Measurements from ENCODE around the gene LCP1. TPM values are rescaled to one million over a fixed set of nuclear protein-coding genes. Genes with fewer than 3 reads are reported as not detected.
A peak's percentile ranks its signal among the peaks of the same experiment; 100 is the strongest.
"Not testable (repeated sequence)": the region's sequence is repeated elsewhere in the genome, so short reads cannot be mapped to it uniquely, and the experiment has no call there.

The LCP1 gene
- polyA plus RNA-seq, 4 donors, result 14.1 to 35.5 (median 24.7) TPM

DNA sequence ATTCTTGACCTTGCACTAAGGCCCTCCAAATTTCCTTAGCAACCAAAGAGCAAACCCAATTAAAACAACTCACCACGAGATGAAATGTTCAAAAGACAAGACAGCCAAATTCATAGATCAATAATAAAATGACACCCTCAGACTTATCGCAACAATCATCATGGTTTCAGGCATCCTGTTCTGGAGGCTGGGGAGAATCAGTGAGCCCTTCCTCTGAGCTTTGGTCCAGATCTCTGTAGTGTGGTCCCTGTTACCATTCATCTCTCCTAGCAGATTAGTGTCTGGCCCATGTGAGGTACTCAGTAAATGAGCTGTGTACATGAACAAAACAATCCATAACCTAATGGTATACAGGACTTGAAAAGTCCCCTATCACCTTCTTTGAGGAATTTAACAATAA, 12.2 kb downstream of the LCP1 start:
- Histone ChIP-seq H3K9me3 (ENCODE audit: control insufficient read depth in 2 of 2, insufficient read depth in 1 of 2, low read depth in 1 of 2, low read length in 1 of 2) (no peaks in the 10 kb centered on the region), H3K27me3 (ENCODE audit: control insufficient read depth in 3 of 3, insufficient read depth in 3 of 3, low read length in 3 of 3) (peaks cover 0 to 2% (median 0%) of the 10 kb centered on the region in 3 donors), H3K4me1 (ENCODE audit: control insufficient read depth in 3 of 3, insufficient read depth in 2 of 3, low read depth in 1 of 3, low read length in 2 of 3) (no peaks in the 10 kb centered on the region), H3K36me3 (ENCODE audit: control insufficient read depth in 3 of 3, insufficient read depth in 2 of 3, low read depth in 1 of 3, low read length in 3 of 3) (no peaks in the 10 kb centered on the region), H3K4me3 (ENCODE audit: low read depth in 1 of 3, low read length in 3 of 3) (no peak overlapping the region), H3K27ac (ENCODE audit: low read depth in 1 of 3, low read length in 2 of 3) (peak overlapping the region in 1 of 3 donors; percentile 20)
- DNase-seq (no peak), FAIRE-seq (no peak)
- 56 to 75% (median 64%) methylated on average over 2 of the region's 2 CpGs for WGBS, 3 donors

DNA sequence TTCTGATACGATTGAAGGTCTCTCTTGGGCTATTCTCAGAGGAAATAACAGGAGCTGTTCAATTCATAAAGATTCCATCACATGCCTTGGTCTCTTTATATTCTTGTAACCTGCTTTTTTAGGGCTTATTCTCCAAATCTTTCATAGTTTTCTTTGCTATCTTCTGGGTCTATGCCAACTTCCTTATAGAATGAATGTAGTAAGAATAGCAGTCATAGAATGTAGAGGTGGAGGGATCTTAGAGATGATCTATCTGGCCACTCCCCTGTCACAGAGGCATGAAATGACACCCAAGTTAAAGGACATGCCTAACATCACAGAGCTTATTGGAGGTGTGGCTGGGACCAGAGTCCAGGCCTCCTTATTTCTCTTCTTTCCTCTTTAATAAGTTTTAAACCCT, 13.2 kb downstream of the LCP1 start:
- no peaks in the 10 kb centered on the region for H3K9me3 ChIP-seq (ENCODE audit: control insufficient read depth in 2 of 2, insufficient read depth in 1 of 2, low read depth in 1 of 2, low read length in 1 of 2)
- no peaks in the 10 kb centered on the region for H3K36me3 ChIP-seq (ENCODE audit: control insufficient read depth in 3 of 3, insufficient read depth in 2 of 3, low read depth in 1 of 3, low read length in 3 of 3)
- H3K4me3 ChIP-seq (ENCODE audit: low read depth in 1 of 3, low read length in 3 of 3), result no peak overlapping the region
- no peak for FAIRE-seq
- no peaks in the 10 kb centered on the region for H3K4me1 ChIP-seq (ENCODE audit: control insufficient read depth in 3 of 3, insufficient read depth in 2 of 3, low read depth in 1 of 3, low read length in 2 of 3)
- DNase-seq, result no peak
- 50 to 77% (median 52%) methylated on average over 1 of the region's 1 CpG for WGBS, 3 donors
- peaks cover 0 to 2% (median 0%) of the 10 kb centered on the region in 3 donors for H3K27me3 ChIP-seq (ENCODE audit: control insufficient read depth in 3 of 3, insufficient read depth in 3 of 3, low read length in 3 of 3)
- no peak overlapping the region for H3K27ac ChIP-seq (ENCODE audit: low read depth in 1 of 3, low read length in 2 of 3)

DNA sequence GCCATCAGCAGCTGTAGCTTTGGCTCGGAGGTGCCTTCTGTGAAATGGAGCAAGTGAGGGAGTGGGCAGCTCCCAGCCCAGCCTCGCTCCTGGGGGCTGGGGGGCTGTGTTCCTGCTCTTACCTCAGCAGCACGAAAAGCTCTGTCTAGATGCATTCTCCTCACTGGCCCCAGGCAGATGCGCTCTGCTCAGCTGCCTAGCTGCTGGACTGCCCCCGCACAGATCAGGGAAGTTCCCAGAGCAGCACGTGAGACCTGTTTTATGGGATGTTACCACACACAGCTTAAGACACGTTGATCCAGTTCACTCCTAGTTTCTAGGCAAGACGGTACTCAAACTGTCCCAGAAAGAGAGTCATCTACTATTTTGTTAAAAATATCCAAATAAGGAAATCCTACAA, 13.6 kb downstream of the LCP1 start:
- 45 to 56% (median 52%) methylated on average over 8 of the region's 8 CpGs for WGBS, 3 donors
- peak in 1 of 2 donors; percentile 29 for DNase-seq
- peak overlapping the region in 1 of 3 donors; percentile 51 for H3K27ac ChIP-seq (ENCODE audit: low read depth in 1 of 3, low read length in 2 of 3)
- no peak for FAIRE-seq
- no peak overlapping the region for H3K4me3 ChIP-seq (ENCODE audit: low read depth in 1 of 3, low read length in 3 of 3)
- peaks cover 0 to 2% (median 0%) of the 10 kb centered on the region in 3 donors for H3K27me3 ChIP-seq (ENCODE audit: control insufficient read depth in 3 of 3, insufficient read depth in 3 of 3, low read length in 3 of 3)
- no peaks in the 10 kb centered on the region for H3K4me1 ChIP-seq (ENCODE audit: control insufficient read depth in 3 of 3, insufficient read depth in 2 of 3, low read depth in 1 of 3, low read length in 2 of 3)
- H3K9me3 ChIP-seq (ENCODE audit: control insufficient read depth in 2 of 2, insufficient read depth in 1 of 2, low read depth in 1 of 2, low read length in 1 of 2), result no peaks in the 10 kb centered on the region
- no peaks in the 10 kb centered on the region for H3K36me3 ChIP-seq (ENCODE audit: control insufficient read depth in 3 of 3, insufficient read depth in 2 of 3, low read depth in 1 of 3, low read length in 3 of 3)

DNA sequence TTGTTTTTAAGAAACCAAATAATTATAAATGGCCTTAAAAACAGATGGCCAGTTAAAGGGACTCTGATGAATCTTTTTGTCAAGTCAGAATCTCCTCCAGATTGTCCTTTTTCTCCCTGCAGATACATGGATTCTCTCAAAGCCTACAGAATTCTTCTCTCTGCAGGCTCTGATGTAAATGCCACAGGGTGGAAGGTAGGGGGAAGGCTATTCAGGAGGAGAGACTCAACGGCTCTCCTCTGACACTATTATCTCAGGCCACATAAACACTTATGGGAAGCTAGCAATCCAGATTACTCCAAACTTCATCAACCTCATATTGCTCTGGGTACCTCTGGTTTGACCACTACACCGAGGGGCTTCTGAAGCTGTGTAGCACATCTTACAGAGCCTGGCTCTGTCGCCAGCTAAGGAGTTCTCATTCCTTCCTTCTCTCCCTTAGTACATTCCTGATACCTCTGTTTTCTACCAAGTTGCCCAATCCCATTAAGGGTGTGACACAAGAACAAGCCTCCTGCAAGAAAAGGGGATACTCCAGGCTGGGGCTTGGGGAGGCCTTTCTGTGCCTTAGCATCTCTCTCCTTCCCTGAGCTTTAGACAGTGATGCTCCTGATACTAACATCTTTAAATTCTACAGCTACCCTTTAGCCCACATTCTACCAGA, 14.9 kb downstream of the LCP1 start:
- no peak overlapping the region for H3K4me3 ChIP-seq (ENCODE audit: low read depth in 1 of 3, low read length in 3 of 3)
- 46 to 57% (median 56%) methylated on average over 3 of the region's 3 CpGs for WGBS, 3 donors
- DNase-seq (no peak), FAIRE-seq (no peak)
- H3K36me3 ChIP-seq (ENCODE audit: control insufficient read depth in 3 of 3, insufficient read depth in 2 of 3, low read depth in 1 of 3, low read length in 3 of 3), result no peaks in the 10 kb centered on the region
- no peak overlapping the region for H3K27ac ChIP-seq (ENCODE audit: low read depth in 1 of 3, low read length in 2 of 3)
- peaks cover 0 to 2% (median 0%) of the 10 kb centered on the region in 3 donors for H3K27me3 ChIP-seq (ENCODE audit: control insufficient read depth in 3 of 3, insufficient read depth in 3 of 3, low read length in 3 of 3)
- no peaks in the 10 kb centered on the region for H3K4me1 ChIP-seq (ENCODE audit: control insufficient read depth in 3 of 3, insufficient read depth in 2 of 3, low read depth in 1 of 3, low read length in 2 of 3)
- no peaks in the 10 kb centered on the region for H3K9me3 ChIP-seq (ENCODE audit: control insufficient read depth in 2 of 2, insufficient read depth in 1 of 2, low read depth in 1 of 2, low read length in 1 of 2)

DNA sequence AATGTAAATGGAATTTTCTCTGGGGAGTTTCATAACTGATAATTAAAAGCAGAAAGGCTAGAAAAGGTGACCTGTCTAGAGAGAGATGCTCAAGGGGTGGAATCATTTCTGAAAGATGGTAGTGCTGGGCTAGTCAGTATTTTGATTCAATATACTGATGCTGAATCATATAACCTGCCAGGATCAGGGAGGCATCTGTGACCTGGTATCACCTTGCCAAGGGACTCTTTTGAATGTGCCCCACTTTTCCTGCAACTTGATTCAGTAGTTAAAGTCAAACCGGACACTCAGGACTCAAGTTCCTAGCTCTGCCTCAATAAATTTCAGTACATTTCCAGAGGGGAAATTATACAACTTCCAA, 15.8 kb downstream of the LCP1 start:
- H3K9me3 ChIP-seq (ENCODE audit: control insufficient read depth in 2 of 2, insufficient read depth in 1 of 2, low read depth in 1 of 2, low read length in 1 of 2), result no peaks in the 10 kb centered on the region
- DNase-seq (no peak), FAIRE-seq (no peak)
- H3K27ac ChIP-seq (ENCODE audit: low read depth in 1 of 3, low read length in 2 of 3), result no peak overlapping the region
- H3K4me1 ChIP-seq (ENCODE audit: control insufficient read depth in 3 of 3, insufficient read depth in 2 of 3, low read depth in 1 of 3, low read length in 2 of 3), result no peaks in the 10 kb centered on the region
- H3K4me3 ChIP-seq (ENCODE audit: low read depth in 1 of 3, low read length in 3 of 3), result no peak overlapping the region
- H3K36me3 ChIP-seq (ENCODE audit: control insufficient read depth in 3 of 3, insufficient read depth in 2 of 3, low read depth in 1 of 3, low read length in 3 of 3), result no peaks in the 10 kb centered on the region
- H3K27me3 ChIP-seq (ENCODE audit: control insufficient read depth in 3 of 3, insufficient read depth in 3 of 3, low read length in 3 of 3), result peaks cover 0 to 2% (median 0%) of the 10 kb centered on the region in 3 donors
- WGBS, 3 donors, result 67 to 74% (median 69%) methylated on average over 1 of the region's 1 CpG

DNA sequence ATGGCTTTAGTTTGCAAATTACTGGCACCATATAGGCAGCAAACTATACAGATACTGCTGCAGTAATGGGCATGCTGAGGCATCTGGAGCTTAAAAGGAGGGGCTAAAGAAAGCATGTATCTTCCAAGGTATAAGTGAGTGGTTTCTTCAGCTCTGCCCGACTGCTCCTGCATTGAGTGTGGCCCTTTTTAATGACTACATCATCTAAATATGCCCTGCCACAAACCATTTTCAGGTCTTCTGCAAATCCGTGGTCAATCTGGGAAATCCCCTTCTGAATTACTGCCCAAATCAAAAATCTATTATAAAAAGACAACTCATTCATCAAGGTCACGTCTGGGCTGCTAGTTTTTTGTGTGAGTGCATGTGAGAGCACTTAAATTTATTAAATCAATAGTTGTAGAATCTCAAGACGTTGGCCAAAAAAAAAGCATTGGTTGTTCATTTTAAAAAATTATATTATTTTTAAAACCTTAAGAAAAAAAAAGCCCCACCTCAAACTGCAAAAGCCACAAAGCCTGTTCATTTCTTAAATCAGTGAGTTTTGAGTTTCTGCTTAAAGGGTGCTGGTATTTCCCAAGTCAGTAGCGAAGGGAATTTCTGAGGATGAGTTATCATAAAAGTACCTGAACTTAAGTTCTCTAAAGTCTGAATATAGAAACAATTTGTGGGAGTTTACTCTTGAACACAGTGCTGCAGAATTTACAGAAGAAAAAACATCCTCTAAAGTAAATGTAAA, 16.3 kb downstream of the LCP1 start:
- Histone ChIP-seq H3K27me3 (ENCODE audit: control insufficient read depth in 3 of 3, insufficient read depth in 3 of 3, low read length in 3 of 3) (peaks cover 0 to 2% (median 0%) of the 10 kb centered on the region in 3 donors), H3K4me3 (ENCODE audit: low read depth in 1 of 3, low read length in 3 of 3) (no peak overlapping the region), H3K9me3 (ENCODE audit: control insufficient read depth in 2 of 2, insufficient read depth in 1 of 2, low read depth in 1 of 2, low read length in 1 of 2) (no peaks in the 10 kb centered on the region), H3K27ac (ENCODE audit: low read depth in 1 of 3, low read length in 2 of 3) (no peak overlapping the region), H3K4me1 (ENCODE audit: control insufficient read depth in 3 of 3, insufficient read depth in 2 of 3, low read depth in 1 of 3, low read length in 2 of 3) (no peaks in the 10 kb centered on the region), H3K36me3 (ENCODE audit: control insufficient read depth in 3 of 3, insufficient read depth in 2 of 3, low read depth in 1 of 3, low read length in 3 of 3) (no peaks in the 10 kb centered on the region)
- no peak for DNase-seq
- FAIRE-seq, result no peak
- WGBS, 3 donors, result 30 to 45% (median 44%) methylated on average over 5 of the region's 5 CpGs

DNA sequence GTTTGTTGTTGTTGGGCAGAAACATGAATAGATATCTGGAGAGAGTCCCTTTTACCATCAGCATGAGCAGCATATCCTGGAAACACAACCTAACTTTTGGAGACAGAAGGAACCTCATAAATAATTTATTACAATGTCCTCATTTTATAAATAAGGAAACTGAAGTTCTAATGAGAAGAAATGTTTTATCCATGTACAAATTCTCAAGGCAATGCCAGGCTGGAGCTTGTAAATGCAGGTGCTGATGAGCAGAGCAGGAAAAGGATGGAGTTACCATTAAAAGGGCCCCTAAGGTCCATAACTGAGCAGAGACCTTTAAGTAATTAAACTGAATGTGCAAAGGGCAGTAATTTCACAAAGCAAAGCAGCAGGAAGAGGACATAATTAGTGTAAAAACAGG, 17.3 kb downstream of the LCP1 start:
- FAIRE-seq, result no peak

DNA sequence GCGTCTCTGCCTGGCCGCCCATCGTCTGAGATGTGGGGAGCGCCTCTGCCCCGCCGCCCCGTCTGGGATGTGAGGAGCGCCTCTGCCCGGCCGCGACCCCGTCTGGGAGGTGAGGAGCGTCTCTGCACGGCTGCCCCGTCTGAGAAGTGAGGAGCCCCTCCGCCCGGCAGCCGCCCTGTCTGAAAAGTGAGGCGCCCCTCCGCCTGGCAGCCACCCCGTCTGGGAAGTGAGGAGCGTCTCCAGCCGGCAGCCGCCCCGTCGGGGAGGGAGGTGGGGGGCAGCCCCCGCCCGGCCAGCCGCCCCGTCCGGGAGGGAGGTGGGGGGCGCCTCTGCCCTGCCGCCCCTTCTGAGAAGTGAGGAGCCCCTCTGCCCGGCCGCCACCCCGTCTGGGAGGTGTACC, 19.2 kb downstream of the LCP1 start:
- DNase-seq; H3K36me3 ChIP-seq (ENCODE audit: control insufficient read depth in 3 of 3, insufficient read depth in 2 of 3, low read depth in 1 of 3, low read length in 3 of 3): not testable (repeated sequence)
- WGBS, 3 donors, result 92 to 94% (median 93%) methylated on average over 22 to 36 of the region's 36 CpGs

More for the DNA sequence above, 17.3 kb downstream of the LCP1 start:
- Histone ChIP-seq H3K27me3 (ENCODE audit: control insufficient read depth in 3 of 3, insufficient read depth in 3 of 3, low read length in 3 of 3) (peaks cover 0 to 2% (median 0%) of the 10 kb centered on the region in 3 donors), H3K27ac (ENCODE audit: low read depth in 1 of 3, low read length in 2 of 3) (no peak overlapping the region), H3K9me3 (ENCODE audit: control insufficient read depth in 2 of 2, insufficient read depth in 1 of 2, low read depth in 1 of 2, low read length in 1 of 2) (no peaks in the 10 kb centered on the region), H3K36me3 (ENCODE audit: control insufficient read depth in 3 of 3, insufficient read depth in 2 of 3, low read depth in 1 of 3, low read length in 3 of 3) (no peaks in the 10 kb centered on the region), H3K4me1 (ENCODE audit: control insufficient read depth in 3 of 3, insufficient read depth in 2 of 3, low read depth in 1 of 3, low read length in 2 of 3) (no peaks in the 10 kb centered on the region), H3K4me3 (ENCODE audit: low read depth in 1 of 3, low read length in 3 of 3) (no peak overlapping the region)
- no peak for DNase-seq

More for the DNA sequence above, 19.2 kb downstream of the LCP1 start:
- H3K27me3 ChIP-seq (ENCODE audit: control insufficient read depth in 3 of 3, insufficient read depth in 3 of 3, low read length in 3 of 3); H3K27ac ChIP-seq (ENCODE audit: low read depth in 1 of 3, low read length in 2 of 3); H3K4me3 ChIP-seq (ENCODE audit: low read depth in 1 of 3, low read length in 3 of 3); H3K4me1 ChIP-seq (ENCODE audit: control insufficient read depth in 3 of 3, insufficient read depth in 2 of 3, low read depth in 1 of 3, low read length in 2 of 3); FAIRE-seq; H3K9me3 ChIP-seq (ENCODE audit: control insufficient read depth in 2 of 2, insufficient read depth in 1 of 2, low read depth in 1 of 2, low read length in 1 of 2): not testable (repeated sequence)
